ENCODE results near the gene SEZ6. TPM values are rescaled to one million over a fixed set of nuclear protein-coding genes. Genes with fewer than 3 reads are reported as not detected.
A peak's percentile ranks its signal among the peaks of the same experiment; 100 is the strongest.

SEZ6 gene
- under 1 TPM; 0.22 to 0.49 (median 0.48) TPM for polyA plus RNA-seq (ENCODE audit: insufficient read length in 3 of 3)
- long read RNA-seq, donor 1 = 0 reads
- long read RNA-seq, donor 2 = 0 reads
- long read RNA-seq, donor 3 = 0 reads
- long read RNA-seq, donor 4 = 0 reads
- long read RNA-seq, donor 5 = 0 reads
- long read RNA-seq, donor 6 = 0 reads
- long read RNA-seq, donor 7 = 0 reads
- long read RNA-seq, donor 8 = 0 reads
- long read RNA-seq, donor 9 = 0 reads
- long read RNA-seq, donor 10 = 0 reads
- long read RNA-seq, donor 11 = 0 reads
- long read RNA-seq, donor 12 = 0 reads
- long read RNA-seq, donor 13 = 0 reads
- long read RNA-seq, donor 14 = 0 reads
- long read RNA-seq, donor 15 = 0 reads
- long read RNA-seq, donor 16 = 0 reads

- peak; percentile 82 for DNase-seq
Measured at GRCh38 chr17:29005936-29006511, at the start of gene SEZ6. SEZ6 (minus strand) TSS chr17:29006033; CDS start chr17:29005869, 164 bp downstream.

GRCh38 chr17:29054835-29055234 is 49.0 kb upstream of the SEZ6 start:
- DNase-seq = no peak

- DNase-seq = no peak
Measured at GRCh38 chr17:29051731-29052130, 45.9 kb upstream of the SEZ6 start.

GRCh38 chr17:29051194-29051593 is 45.4 kb upstream of the SEZ6 start:
- DNase-seq = no peak

GRCh38 chr17:29050176-29050575 is 44.3 kb upstream of the SEZ6 start:
- DNase-seq = no peak

GRCh38 chr17:29049541-29050145 is 43.8 kb upstream of the SEZ6 start:
- no peak for DNase-seq

- no peak for DNase-seq
Measured at GRCh38 chr17:29048440-29049368, 42.9 kb upstream of the SEZ6 start.

- DNase-seq = no peak
Measured at GRCh38 chr17:29046473-29046839, 40.6 kb upstream of the SEZ6 start.

GRCh38 chr17:29045734-29046472 is 40.1 kb upstream of the SEZ6 start:
- no peak for DNase-seq

- DNase-seq = no peak
Measured at GRCh38 chr17:29045026-29045425, 39.2 kb upstream of the SEZ6 start.

- no peak for DNase-seq
Measured at GRCh38 chr17:29043539-29044145, 37.8 kb upstream of the SEZ6 start.

- no peak for DNase-seq
Measured at GRCh38 chr17:29042679-29043538, 37.1 kb upstream of the SEZ6 start, which contains the start of gene PIPOX. PIPOX (plus strand) TSS chr17:29043141; CDS start chr17:29043226, 85 bp downstream.

- no peak for DNase-seq
Measured at GRCh38 chr17:29042026-29042678, 36.3 kb upstream of the SEZ6 start.

GRCh38 chr17:29041571-29041970 is 35.7 kb upstream of the SEZ6 start:
- DNase-seq = no peak

- DNase-seq = no peak
Measured at GRCh38 chr17:29041091-29041490, 35.3 kb upstream of the SEZ6 start.

GRCh38 chr17:29039764-29040598 is 34.1 kb upstream of the SEZ6 start:
- DNase-seq = no peak

GRCh38 chr17:29038085-29038795 is 32.4 kb upstream of the SEZ6 start:
- no peak for DNase-seq

GRCh38 chr17:29037739-29038084 is 31.9 kb upstream of the SEZ6 start:
- DNase-seq = no peak
